ENCODE data around the gene HOXA1. TPM values are rescaled to one million over a fixed set of nuclear protein-coding genes. Genes with fewer than 3 reads are reported as not detected.

HOXA1 gene
- total RNA-seq, 2 donors from 2014 or later, result 1.7 to 2.0 TPM

DNA sequence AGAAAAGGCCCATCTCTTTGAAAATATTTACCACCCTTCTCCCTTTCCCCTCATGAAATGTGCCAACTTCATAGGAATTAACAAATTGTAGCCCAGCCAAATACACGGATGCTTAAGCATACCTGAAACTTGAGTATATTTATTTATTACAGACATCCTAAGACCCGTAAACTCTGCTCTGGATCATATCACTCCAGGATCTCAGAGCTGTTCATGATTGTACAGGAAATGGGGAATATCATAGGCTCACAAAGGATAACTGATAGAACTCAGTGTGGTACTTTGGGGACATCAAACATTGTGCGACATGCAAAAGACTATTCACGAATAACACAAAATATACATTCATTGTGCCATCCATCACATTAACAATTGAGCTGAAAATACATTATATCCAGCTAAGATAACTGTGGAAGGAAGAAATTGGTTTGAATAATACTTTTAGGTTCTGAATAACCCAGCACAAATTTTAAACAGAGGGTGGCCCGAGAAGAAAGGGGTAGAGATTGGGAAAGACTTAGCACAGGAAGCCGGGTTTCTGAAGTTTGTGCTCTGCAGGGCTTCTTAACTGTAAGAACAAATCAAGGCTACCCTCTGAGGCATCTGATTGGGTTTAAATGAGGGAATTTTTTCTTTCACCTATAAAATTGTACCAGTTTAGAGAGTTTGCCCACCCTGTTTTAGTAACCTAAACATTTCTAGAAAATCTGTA lies 2.5 kb downstream of the HOXA1 start:
- DNase-seq, result no peak
- H3K9ac ChIP-seq (ENCODE audit: low read depth in 2 of 2, low read length in 2 of 2), result no peak overlapping the region
- H3K9me3 ChIP-seq, result no peaks in the 10 kb centered on the region
- H3K27me3 ChIP-seq, result peaks cover under 1% of the 10 kb centered on the region
- TF ChIP-seq, protein P1, sequence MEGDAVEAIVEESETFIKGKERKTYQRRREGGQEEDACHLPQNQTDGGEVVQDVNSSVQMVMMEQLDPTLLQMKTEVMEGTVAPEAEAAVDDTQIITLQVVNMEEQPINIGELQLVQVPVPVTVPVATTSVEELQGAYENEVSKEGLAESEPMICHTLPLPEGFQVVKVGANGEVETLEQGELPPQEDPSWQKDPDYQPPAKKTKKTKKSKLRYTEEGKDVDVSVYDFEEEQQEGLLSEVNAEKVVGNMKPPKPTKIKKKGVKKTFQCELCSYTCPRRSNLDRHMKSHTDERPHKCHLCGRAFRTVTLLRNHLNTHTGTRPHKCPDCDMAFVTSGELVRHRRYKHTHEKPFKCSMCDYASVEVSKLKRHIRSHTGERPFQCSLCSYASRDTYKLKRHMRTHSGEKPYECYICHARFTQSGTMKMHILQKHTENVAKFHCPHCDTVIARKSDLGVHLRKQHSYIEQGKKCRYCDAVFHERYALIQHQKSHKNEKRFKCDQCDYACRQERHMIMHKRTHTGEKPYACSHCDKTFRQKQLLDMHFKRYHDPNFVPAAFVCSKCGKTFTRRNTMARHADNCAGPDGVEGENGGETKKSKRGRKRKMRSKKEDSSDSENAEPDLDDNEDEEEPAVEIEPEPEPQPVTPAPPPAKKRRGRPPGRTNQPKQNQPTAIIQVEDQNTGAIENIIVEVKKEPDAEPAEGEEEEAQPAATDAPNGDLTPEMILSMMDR (IDR thresholded peaks at IDR 0.05), result no peak
- peaks cover 5% of the 10 kb centered on the region for H3K4me1 ChIP-seq
- H3K36me3 ChIP-seq, result no peaks in the 10 kb centered on the region
- intact Hi-C loops (cut with DNase I), result loop anchor here (10.0 kb wide), 1 partner anchor 719 kb away; no protein-coding TSS in a partner anchor
- no peak overlapping the region for H3K4me3 ChIP-seq
- H3K27ac ChIP-seq, result no peak overlapping the region

DNA sequence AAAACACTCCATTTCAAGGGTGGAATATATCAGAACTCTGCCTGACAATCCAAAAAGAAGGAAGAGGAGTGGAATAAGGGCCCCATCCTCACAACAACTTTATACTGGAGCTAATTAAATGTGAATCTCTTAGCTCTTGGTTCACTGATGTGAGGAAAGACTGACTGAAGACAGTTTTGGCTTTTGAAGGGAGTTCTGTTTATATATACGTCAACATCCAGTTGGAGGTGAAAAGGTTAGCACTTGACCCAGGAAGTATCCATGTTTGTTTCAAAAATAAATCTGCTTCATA lies 3.0 kb downstream of the HOXA1 start:
- H3K4me1 ChIP-seq, result peaks cover under 1% of the 10 kb centered on the region
- intact Hi-C loops (cut with DNase I), result loop anchor here (10.0 kb wide), 1 partner anchor 718 kb away; no protein-coding TSS in a partner anchor
- TF ChIP-seq, protein P1 (IDR thresholded peaks at IDR 0.05), result no peak
- no peak overlapping the region for H3K4me3 ChIP-seq
- no peak for DNase-seq
- no peak overlapping the region for H3K27ac ChIP-seq
- H3K9me3 ChIP-seq, result no peaks in the 10 kb centered on the region
- peaks cover 7% of the 10 kb centered on the region for H3K27me3 ChIP-seq
- no peak overlapping the region for H3K9ac ChIP-seq (ENCODE audit: low read depth in 2 of 2, low read length in 2 of 2)
- H3K36me3 ChIP-seq, result no peaks in the 10 kb centered on the region

DNA sequence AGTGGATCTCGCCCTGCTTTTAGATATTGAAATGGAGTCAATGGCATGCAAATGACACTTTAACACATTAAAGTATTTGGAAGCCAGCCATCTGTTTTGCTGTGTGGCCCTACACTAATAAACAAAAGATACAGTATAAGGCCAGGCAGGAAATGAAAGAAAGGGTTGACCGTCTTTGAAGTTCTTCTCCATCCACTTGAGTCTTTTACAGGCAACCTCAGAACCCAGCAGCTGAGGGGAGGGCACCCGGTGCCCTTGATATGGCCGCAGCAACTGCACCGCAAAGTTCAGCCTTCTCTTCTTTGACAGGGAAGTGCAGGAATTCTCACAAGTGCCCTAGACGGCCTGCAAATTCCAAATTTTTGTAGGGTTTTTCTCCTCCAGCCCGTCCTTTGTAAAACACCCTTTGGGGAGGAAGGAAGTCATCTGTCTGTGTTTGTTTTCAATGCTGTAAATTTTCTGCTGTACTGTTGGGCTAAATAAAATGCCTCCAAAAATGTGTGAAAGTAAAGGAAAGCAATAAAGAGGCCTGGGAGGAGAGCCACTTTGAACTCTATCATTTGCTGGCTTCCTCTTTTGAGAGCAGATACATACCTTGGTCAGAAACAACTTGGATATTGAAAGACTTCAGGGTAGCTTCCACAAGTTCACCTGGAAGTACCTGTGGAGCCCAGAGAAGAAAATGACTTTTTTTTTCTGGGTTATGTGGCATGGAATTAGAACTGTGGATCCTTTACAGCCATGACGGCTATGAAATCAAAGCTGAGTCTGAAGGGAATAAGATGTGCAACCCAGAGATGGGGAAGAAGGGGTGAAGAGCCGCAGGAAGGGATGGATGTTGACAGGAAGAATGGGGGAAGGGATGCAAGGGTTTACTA lies 3.6 kb downstream of the HOXA1 start:
- no peak for DNase-seq
- no peak overlapping the region for H3K9ac ChIP-seq (ENCODE audit: low read depth in 2 of 2, low read length in 2 of 2)
- intact Hi-C loops (cut with DNase I), result loop anchor here (10.0 kb wide), 1 partner anchor 717 kb away; no protein-coding TSS in a partner anchor
- peaks cover 7% of the 10 kb centered on the region for H3K27me3 ChIP-seq
- H3K36me3 ChIP-seq, result no peaks in the 10 kb centered on the region
- TF ChIP-seq, protein P1 (IDR thresholded peaks at IDR 0.05), result no peak
- no peak overlapping the region for H3K27ac ChIP-seq
- H3K4me1 ChIP-seq, result no peaks in the 10 kb centered on the region
- H3K9me3 ChIP-seq, result no peaks in the 10 kb centered on the region
- H3K4me3 ChIP-seq, result no peak overlapping the region

DNA sequence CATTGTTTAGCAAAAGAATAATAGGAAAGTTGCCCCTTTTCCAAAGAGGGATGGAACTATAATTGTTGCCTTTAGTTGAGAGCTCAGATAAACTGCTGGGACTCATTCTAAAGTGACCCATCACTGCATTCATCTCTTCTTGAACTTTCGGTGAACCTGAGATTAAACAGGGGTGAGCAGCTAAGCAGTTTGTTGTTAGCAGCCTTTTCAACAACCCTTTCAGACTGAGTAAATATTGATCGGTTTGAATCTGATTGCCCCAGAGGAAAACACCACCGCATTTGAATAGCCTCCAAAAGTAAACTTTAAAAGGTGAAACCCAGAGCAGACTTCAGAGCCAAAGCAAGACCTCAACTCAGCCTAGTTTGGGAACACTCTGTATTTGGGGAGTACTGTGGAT lies 4.7 kb downstream of the HOXA1 start:
- peaks cover 7% of the 10 kb centered on the region for H3K27me3 ChIP-seq
- TF ChIP-seq, protein P1 (IDR thresholded peaks at IDR 0.05), result no peak
- no peak overlapping the region for H3K9ac ChIP-seq (ENCODE audit: low read depth in 2 of 2, low read length in 2 of 2)
- H3K4me1 ChIP-seq, result no peaks in the 10 kb centered on the region
- no peak overlapping the region for H3K27ac ChIP-seq
- no peak overlapping the region for H3K4me3 ChIP-seq
- intact Hi-C loops (cut with DNase I), result loop anchor here (10.0 kb wide), 1 partner anchor 716 kb away; no protein-coding TSS in a partner anchor
- DNase-seq, result no peak
- no peaks in the 10 kb centered on the region for H3K36me3 ChIP-seq
- no peaks in the 10 kb centered on the region for H3K9me3 ChIP-seq

DNA sequence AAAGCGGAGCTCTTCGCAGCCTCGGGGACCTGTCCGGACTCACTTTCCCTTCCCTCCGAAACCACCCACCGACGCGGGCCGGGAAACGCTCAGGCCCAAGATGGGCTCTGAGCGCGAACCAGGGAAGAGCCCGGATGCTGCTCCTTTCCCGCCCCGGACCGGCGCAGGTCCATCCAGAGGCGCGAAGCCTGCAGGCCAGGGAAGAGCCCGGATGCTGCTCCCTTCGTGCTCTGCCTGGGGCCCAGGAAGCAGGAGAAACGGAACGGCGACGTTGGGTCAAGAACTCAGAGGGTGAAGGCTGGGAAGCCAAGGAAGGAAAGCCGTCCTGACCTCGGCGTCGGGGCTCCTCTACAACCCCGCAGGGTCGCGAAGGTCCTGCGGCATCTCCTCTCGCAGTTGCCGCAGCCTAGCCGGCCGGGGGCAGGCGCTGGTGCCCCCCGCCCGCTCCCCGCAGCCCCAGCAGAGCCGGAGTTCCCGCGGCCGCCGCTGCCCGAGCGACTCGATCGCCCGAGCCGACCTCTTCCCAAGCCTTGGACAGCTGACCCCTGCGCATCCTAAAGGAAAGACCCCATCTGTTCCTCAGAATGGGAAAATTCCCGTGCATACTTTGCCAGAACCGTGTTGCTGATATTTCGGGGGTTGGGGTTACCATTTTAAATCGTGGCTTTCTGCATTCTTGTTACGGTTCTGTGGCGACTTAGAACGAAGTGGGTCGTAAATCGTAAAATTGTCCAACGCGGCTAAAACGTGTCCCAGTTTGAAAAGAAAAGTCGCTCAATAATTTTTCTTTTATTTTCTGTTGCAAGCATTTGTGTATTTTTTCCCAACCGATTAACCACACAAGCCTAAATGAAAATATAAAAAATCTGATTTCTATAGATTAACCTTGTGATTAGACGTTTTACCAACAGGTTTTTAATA lies 7.5 kb downstream of the HOXA1 start:
- Histone ChIP-seq H3K9ac (ENCODE audit: low read depth in 2 of 2, low read length in 2 of 2) (no peak overlapping the region), H3K27ac (no peak overlapping the region), H3K4me3 (no peak overlapping the region), H3K27me3 (peaks cover 7% of the 10 kb centered on the region), H3K36me3 (no peaks in the 10 kb centered on the region), H3K9me3 (no peaks in the 10 kb centered on the region), H3K4me1 (no peaks in the 10 kb centered on the region)
- TF ChIP-seq, protein P1 (IDR thresholded peaks at IDR 0.05), result no peak
- intact Hi-C loops (cut with DNase I), result no loop called here
- DNase-seq, result no peak
